MCF 10A (cell line): ENCODE data around the gene IRF4. TPM values are rescaled to one million over a fixed set of nuclear protein-coding genes. Genes with fewer than 3 reads are reported as not detected.

Experiments
- BruUV-seq: library from RNA; stranded (reverse); fragments of 400-500 nt; replicated peaks from 2 replicates; lab custom pipeline; 2021; lab: Mats Ljungman, UMichigan
- CTCF ChIA-PET: fragments of 300-600 bp; sonication (Branson Sonifier 250); formaldehyde crosslinking; extraction: SDS; loops from one replicate; lab custom pipeline; 2021; ENCODE audit warnings: antibody characterized with exemption, inconsistent platforms; lab: Yijun Ruan, JAX
- POLR2A ChIA-PET: fragments of 300-600, 350-650 bp; sonication (Branson Sonifier 250); formaldehyde crosslinking; extraction: SDS; loops from one replicate; lab custom pipeline; 2020; ENCODE audit warnings: antibody characterized with exemption, inconsistent platforms; lab: Yijun Ruan, JAX
- DNase-seq: peaks from one replicate; pipeline ENCODE4 v3.0.0-alpha.2; 2018; ENCODE audit not compliant: unreplicated experiment
- H3K27ac Mint-ChIP-seq: one replicate; pipeline ENCODE4 v1.8.0; 2022; ENCODE audit warnings: mild to moderate bottlenecking, low read depth, mixed read lengths; ENCODE audit not compliant: unreplicated experiment
- H3K27me3 Mint-ChIP-seq: one replicate; pipeline ENCODE4 v1.8.0; 2022; ENCODE audit warnings: mixed read lengths; ENCODE audit not compliant: insufficient read depth, unreplicated experiment
- H3K36me3 Mint-ChIP-seq: one replicate; pipeline ENCODE4 v1.8.0; 2022; ENCODE audit warnings: mild to moderate bottlenecking, moderate library complexity, mixed read lengths; ENCODE audit not compliant: insufficient read depth, unreplicated experiment
- H3K4me1 Mint-ChIP-seq: one replicate; pipeline ENCODE4 v1.8.0; 2022; ENCODE audit warnings: mixed read lengths; ENCODE audit not compliant: insufficient read depth, unreplicated experiment
- H3K4me3 Mint-ChIP-seq: one replicate; pipeline ENCODE4 v1.8.0; 2022; ENCODE audit warnings: mild to moderate bottlenecking, moderate library complexity, mixed read lengths; ENCODE audit not compliant: unreplicated experiment
- H3K9me3 Mint-ChIP-seq: one replicate; pipeline ENCODE4 v1.8.0; 2022; ENCODE audit warnings: mixed read lengths; ENCODE audit not compliant: unreplicated experiment
- intact Hi-C: fragments of 100-400 bp; cut with micrococcal nuclease; formaldehyde crosslinking; loops from 2 replicates; pipeline ENCODE4 v1.14.1; 2022
- total RNA-seq: library from RNA; stranded (reverse); gene quantifications from 2 replicates; pipeline ENCODE4 v1.2.3, GENCODE V29; 2022
- TF ChIP-seq, protein P1 (sequence below): fragments of 200-600 bp; IDR thresholded peaks from one replicate; pipeline ENCODE4 v1.8.0; 2022; ENCODE audit warnings: antibody characterized with exemption, mild to moderate bottlenecking; ENCODE audit not compliant: unreplicated experiment

IRF4 gene
- total RNA-seq, 1 experiment from 2014 or later: not detected

- no TSS peak for BruUV-seq
- CTCF ChIA-PET: interaction anchor here (1.1 kb wide), 1 partner anchor 22 kb away, joined by 5 read pairs; no protein-coding TSS in a partner anchor
- POLR2A ChIA-PET: interaction anchor here (0.6 kb wide), 1 partner anchor 21 kb away, joined by 4 read pairs; no protein-coding TSS in a partner anchor
- Mint-ChIP-seq H3K27me3 (no peaks in the 10 kb centered on the region), H3K4me1 (no peaks in the 10 kb centered on the region), H3K9me3 (no peaks in the 10 kb centered on the region), H3K4me3 (no peak overlapping the region), H3K27ac (no peak overlapping the region), H3K36me3 (no peaks in the 10 kb centered on the region)
- no peak for DNase-seq
- TF ChIP-seq, protein P1, sequence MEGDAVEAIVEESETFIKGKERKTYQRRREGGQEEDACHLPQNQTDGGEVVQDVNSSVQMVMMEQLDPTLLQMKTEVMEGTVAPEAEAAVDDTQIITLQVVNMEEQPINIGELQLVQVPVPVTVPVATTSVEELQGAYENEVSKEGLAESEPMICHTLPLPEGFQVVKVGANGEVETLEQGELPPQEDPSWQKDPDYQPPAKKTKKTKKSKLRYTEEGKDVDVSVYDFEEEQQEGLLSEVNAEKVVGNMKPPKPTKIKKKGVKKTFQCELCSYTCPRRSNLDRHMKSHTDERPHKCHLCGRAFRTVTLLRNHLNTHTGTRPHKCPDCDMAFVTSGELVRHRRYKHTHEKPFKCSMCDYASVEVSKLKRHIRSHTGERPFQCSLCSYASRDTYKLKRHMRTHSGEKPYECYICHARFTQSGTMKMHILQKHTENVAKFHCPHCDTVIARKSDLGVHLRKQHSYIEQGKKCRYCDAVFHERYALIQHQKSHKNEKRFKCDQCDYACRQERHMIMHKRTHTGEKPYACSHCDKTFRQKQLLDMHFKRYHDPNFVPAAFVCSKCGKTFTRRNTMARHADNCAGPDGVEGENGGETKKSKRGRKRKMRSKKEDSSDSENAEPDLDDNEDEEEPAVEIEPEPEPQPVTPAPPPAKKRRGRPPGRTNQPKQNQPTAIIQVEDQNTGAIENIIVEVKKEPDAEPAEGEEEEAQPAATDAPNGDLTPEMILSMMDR: no peak
- intact Hi-C loops: no loop called here
Observed at GRCh38 chr6:434051-434705, 42.6 kb downstream of the IRF4 start.

DNA sequence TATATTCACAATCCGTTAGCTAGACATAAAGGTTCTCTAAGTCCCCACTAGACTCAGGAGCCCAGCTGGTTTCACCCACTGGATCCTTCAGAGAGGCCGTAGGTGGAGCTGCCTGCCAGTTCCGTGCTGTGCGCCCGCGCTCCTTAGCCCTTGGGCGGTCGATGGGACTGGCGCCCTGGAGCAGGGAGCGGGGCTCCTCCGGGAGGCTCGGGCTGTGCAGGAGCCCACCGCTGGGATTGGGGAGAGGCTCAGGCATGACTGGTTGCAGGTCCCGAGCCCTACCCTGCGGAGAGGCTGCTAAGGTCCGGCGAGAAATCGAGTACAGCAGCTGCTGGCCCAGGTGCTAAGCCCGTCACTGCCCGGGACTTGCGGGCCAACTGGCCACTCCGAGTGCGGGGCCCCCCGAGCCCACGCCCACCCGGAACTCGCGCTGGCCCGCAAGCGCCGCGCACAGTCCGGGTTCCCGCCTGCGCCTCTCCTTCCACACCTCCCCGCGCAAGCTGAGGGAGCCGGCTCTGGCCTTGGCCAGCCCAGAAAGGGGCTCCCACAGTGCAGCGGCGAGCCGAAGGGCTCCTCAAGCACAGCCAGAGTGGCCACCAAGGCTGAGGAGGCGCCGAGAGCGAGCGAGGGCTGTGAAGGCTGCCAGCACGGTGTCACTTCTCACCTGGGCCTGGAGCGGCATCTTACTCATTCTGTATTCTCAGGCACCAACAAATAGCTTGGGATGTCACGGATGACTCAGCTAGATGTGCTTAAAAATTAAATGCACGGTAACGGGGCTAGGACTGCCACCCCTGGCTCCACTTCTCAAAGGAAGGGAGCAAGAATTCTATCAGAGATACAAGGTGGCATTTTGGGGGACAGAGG lies 44.1 kb downstream of the IRF4 start:
- Mint-ChIP-seq H3K27ac (no peak overlapping the region), H3K4me3 (no peak overlapping the region), H3K36me3 (no peaks in the 10 kb centered on the region), H3K9me3 (no peaks in the 10 kb centered on the region), H3K27me3 (no peaks in the 10 kb centered on the region), H3K4me1 (no peaks in the 10 kb centered on the region)
- intact Hi-C loops: no loop called here
- ChIA-PET CTCF (interaction anchor here (0.6 to 1.1 kb wide), 5 partner anchors 10 to 1772 kb away, joined by 3 to 4 read pairs (median 3); no protein-coding TSS in a partner anchor), POLR2A (no interaction called here)
- BruUV-seq: no TSS peak
- TF ChIP-seq, protein P1: no peak
- DNase-seq: no peak

- Mint-ChIP-seq H3K9me3 (no peaks in the 10 kb centered on the region), H3K27ac (no peak overlapping the region), H3K36me3 (no peaks in the 10 kb centered on the region), H3K27me3 (no peaks in the 10 kb centered on the region), H3K4me3 (no peak overlapping the region), H3K4me1 (no peaks in the 10 kb centered on the region)
- POLR2A ChIA-PET: no interaction called here
- intact Hi-C loops: no loop called here
- CTCF ChIA-PET: interaction anchor here (0.7 to 1.0 kb wide), 3 partner anchors 57 to 1771 kb away, joined by 3 to 4 read pairs (median 3); no protein-coding TSS in a partner anchor
- TF ChIP-seq, protein P1: no peak
- BruUV-seq: no TSS peak
- no peak for DNase-seq
Observed at GRCh38 chr6:436308-437036, 44.9 kb downstream of the IRF4 start.
